A673 (cell line): Measurements from ENCODE around the gene SUPT3H. TPM values are rescaled to one million over a fixed set of nuclear protein-coding genes. Genes with fewer than 3 reads are reported as not detected.

ENCODE experiments used
- BruUV-seq: library from RNA; stranded (reverse); fragments of 400-500 nt; replicated peaks from 2 replicates; lab custom pipeline; 2021; lab: Mats Ljungman, UMichigan
- CTCF ChIA-PET: fragments of 300-600 bp; sonication (Branson Sonifier 250); formaldehyde crosslinking; loops from one replicate; lab custom pipeline; 2022; ENCODE audit warnings: antibody characterized with exemption; lab: Charles Lee
- POLR2A ChIA-PET: fragments of 300-600 bp; sonication (Branson Sonifier 250); formaldehyde crosslinking; loops from one replicate; lab custom pipeline; 2022; ENCODE audit warnings: antibody characterized with exemption; ENCODE audit not compliant: low non-redundant PET; lab: Charles Lee
- DNase-seq: peaks from one replicate; pipeline ENCODE4 v3.0.0-alpha.2; 2015; ENCODE audit warnings: low spot score
- H3K27ac ChIP-seq: fragments of 200-600 bp; sonication (generic); 2 replicates; pipeline ENCODE4 v1.5.1; 2016; ENCODE audit warnings: mixed run types, low read depth, mild to moderate bottlenecking, mixed read lengths, antibody characterized with exemption, low read length; ENCODE audit not compliant: poor library complexity, severe bottlenecking
- H3K27me3 ChIP-seq: fragments of 200-600 bp; sonication (generic); replicated peaks from 2 replicates; pipeline ENCODE4 v1.6.1; 2017; ENCODE audit warnings: mixed run types, low read depth, mild to moderate bottlenecking, mixed read lengths, antibody characterized with exemption, low read length; ENCODE audit not compliant: insufficient read depth, poor library complexity
- H3K36me3 ChIP-seq: fragments of 200-600 bp; sonication (generic); 2 replicates; pipeline ENCODE4 v1.6.1; 2016; ENCODE audit warnings: mixed run types, mild to moderate bottlenecking, mixed read lengths, antibody characterized with exemption, low read length; ENCODE audit not compliant: insufficient read depth, poor library complexity, severe bottlenecking
- H3K4me1 ChIP-seq: fragments of 200-600 bp; sonication (generic); 2 replicates; pipeline ENCODE4 v1.6.1; 2017; ENCODE audit warnings: mixed run types, mild to moderate bottlenecking, mixed read lengths, antibody characterized with exemption, low read length; ENCODE audit not compliant: insufficient read depth, poor library complexity, severe bottlenecking
- H3K4me3 ChIP-seq: fragments of 200-600 bp; sonication (generic); 2 replicates; pipeline ENCODE4 v1.5.1; 2016; ENCODE audit warnings: low read depth, mixed run types, mild to moderate bottlenecking, mixed read lengths, low read length; ENCODE audit not compliant: poor library complexity, severe bottlenecking
- H3K9me3 ChIP-seq: fragments of 200-600 bp; sonication (generic); 2 replicates; pipeline ENCODE4 v1.6.1; 2016; ENCODE audit warnings: mixed run types, low read depth, mild to moderate bottlenecking, mixed read lengths, antibody characterized with exemption, low read length; ENCODE audit not compliant: poor library complexity, severe bottlenecking
- CTCF ChIP-seq: fragments of 300-800, 200-600 bp; sonication (generic); conservative IDR thresholded peaks from 2 replicates; pipeline ENCODE4 v1.5.1; 2017; ENCODE audit warnings: low read depth, mild to moderate bottlenecking, antibody characterized with exemption, low read length, moderate library complexity, mixed read lengths
- EZH2 ChIP-seq: fragments of 200-600 bp; sonication (generic); IDR thresholded peaks from 2 replicates; pipeline ENCODE4 v1.6.1; 2017; ENCODE audit warnings: borderline replicate concordance, low read depth, mild to moderate bottlenecking, mixed read lengths, antibody characterized with exemption, low read length; ENCODE audit not compliant: poor library complexity, severe bottlenecking
- intact Hi-C: fragments of 100-400 bp; cut with micrococcal nuclease; formaldehyde crosslinking; loops from one replicate; pipeline ENCODE4 v1.10.0; 2022; ENCODE audit not compliant: unreplicated experiment
- total RNA-seq: library from RNA; stranded (reverse); gene quantifications from 2 replicates; pipeline ENCODE4 v1.2.3, GENCODE V29; 2021

SUPT3H gene
- total RNA-seq, 1 experiment from 2014 or later = 10.8 TPM

- DNase-seq = no peak
- intact Hi-C loops = no loop called here
- peaks cover 8% of the 10 kb centered on the region for H3K9me3 ChIP-seq
- TF ChIP-seq CTCF = no peak
- no peak for TF ChIP-seq EZH2
- no peaks in the 10 kb centered on the region for H3K36me3 ChIP-seq
- BruUV-seq = no TSS peak
- POLR2A ChIA-PET = no interaction called here
- H3K4me3 ChIP-seq = no peak overlapping the region
- H3K4me1 ChIP-seq = peaks cover 8% of the 10 kb centered on the region
- no peak overlapping the region for H3K27ac ChIP-seq
- CTCF ChIA-PET = no interaction called here
- no peaks in the 10 kb centered on the region for H3K27me3 ChIP-seq
Observed at GRCh38 chr6:45215759-45216158, 162.0 kb downstream of the SUPT3H start.

DNA sequence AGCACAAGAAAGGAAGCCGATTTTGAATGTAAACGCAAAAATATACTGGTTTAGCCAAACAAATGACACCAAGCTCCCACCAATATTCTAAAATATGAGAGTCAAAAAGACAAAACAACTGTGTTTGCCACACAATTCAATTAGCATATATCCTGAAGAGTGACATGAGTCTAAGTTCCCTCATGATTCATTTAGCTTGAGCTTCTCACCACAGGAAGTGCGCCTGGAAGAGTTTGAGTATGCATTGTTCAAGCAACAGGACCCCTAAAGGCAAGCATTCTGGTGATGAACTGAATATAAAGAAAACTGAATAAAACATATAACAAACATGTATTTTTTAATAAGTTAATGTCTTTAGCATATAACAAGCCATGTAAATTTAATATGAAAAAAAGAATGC, 164.8 kb downstream of the SUPT3H start:
- POLR2A ChIA-PET = no interaction called here
- Histone ChIP-seq H3K27me3 (no peaks in the 10 kb centered on the region), H3K27ac (no peak overlapping the region), H3K4me3 (no peak overlapping the region), H3K4me1 (peaks cover 8% of the 10 kb centered on the region), H3K36me3 (no peaks in the 10 kb centered on the region), H3K9me3 (peaks cover 19% of the 10 kb centered on the region)
- TF ChIP-seq EZH2 (no peak), CTCF (no peak)
- no TSS peak for BruUV-seq
- peak; percentile 52 for DNase-seq
- intact Hi-C loops = no loop called here
- CTCF ChIA-PET = interaction anchor here (0.6 kb wide), 1 partner anchor 712 kb away, joined by 4 read pairs; no protein-coding TSS in a partner anchor

- ChIA-PET POLR2A (no interaction called here), CTCF (no interaction called here)
- no TSS peak for BruUV-seq
- H3K27ac ChIP-seq = no peak overlapping the region
- H3K9me3 ChIP-seq = peaks cover 11% of the 10 kb centered on the region
- H3K4me3 ChIP-seq = no peak overlapping the region
- peaks cover 8% of the 10 kb centered on the region for H3K4me1 ChIP-seq
- intact Hi-C loops = no loop called here
- DNase-seq = no peak
- TF ChIP-seq EZH2 (no peak), CTCF (no peak)
- no peaks in the 10 kb centered on the region for H3K27me3 ChIP-seq
- no peaks in the 10 kb centered on the region for H3K36me3 ChIP-seq
Observed at GRCh38 chr6:45209762-45210161, 168.0 kb downstream of the SUPT3H start.
